Measurements from ENCODE around the gene C19orf73.

DNA sequence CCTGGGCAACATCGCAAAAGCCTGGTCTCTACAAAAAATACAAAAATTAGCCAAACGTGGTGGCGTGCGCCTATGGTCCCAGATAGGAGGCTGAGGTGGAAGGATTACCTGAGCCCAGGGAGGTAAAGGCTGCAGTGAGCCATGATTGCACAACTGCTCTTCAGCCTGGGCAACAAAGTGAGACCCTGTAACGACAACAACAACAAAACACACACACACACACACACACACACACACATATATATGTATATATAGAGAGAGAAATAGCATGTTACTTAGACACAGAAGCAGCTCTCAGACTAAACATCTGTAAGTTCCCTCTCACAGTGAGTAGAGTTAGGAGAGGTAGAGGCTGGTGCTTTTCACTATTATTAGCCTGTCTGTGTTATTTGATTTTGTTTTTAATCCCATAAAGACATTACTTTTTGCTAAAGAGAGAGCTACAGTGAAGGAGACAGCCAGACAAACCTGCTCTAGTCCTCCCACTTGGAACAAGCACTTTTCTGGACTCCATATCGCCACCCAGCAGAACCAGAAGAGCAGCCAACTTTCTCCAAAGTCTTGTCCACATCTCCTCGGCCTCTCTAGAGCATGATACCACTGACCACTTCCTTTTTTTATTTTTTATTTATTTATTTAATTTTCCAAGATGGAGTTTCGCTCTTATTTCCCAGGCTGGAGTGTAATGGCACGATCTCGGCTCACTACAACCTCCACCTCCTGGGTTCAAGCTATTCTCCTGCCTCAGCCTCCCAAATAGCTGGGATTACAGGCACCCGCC, 7.5 kb downstream of the C19orf73 start:
- TF ChIP-seq, protein P1, sequence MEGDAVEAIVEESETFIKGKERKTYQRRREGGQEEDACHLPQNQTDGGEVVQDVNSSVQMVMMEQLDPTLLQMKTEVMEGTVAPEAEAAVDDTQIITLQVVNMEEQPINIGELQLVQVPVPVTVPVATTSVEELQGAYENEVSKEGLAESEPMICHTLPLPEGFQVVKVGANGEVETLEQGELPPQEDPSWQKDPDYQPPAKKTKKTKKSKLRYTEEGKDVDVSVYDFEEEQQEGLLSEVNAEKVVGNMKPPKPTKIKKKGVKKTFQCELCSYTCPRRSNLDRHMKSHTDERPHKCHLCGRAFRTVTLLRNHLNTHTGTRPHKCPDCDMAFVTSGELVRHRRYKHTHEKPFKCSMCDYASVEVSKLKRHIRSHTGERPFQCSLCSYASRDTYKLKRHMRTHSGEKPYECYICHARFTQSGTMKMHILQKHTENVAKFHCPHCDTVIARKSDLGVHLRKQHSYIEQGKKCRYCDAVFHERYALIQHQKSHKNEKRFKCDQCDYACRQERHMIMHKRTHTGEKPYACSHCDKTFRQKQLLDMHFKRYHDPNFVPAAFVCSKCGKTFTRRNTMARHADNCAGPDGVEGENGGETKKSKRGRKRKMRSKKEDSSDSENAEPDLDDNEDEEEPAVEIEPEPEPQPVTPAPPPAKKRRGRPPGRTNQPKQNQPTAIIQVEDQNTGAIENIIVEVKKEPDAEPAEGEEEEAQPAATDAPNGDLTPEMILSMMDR (conservative IDR thresholded peaks at IDR 0.05; ENCODE audit: low read depth, low read length), result no peak
- TF ChIP-seq EZH2 (IDR thresholded peaks at IDR 0.05; ENCODE audit: low read length, unreplicated experiment), result no peak

Data from PC-3 (cell line).